ENCODE results near the gene MYBBP1A.

GRCh38 chr17:4529533-4530152 is 25.5 kb downstream of the MYBBP1A start:
- no peak for TF ChIP-seq CTCF (IDR thresholded peaks at IDR 0.05)
- no peak for TF ChIP-seq POLR2A (IDR thresholded peaks at IDR 0.05)
